ENCODE measurements around the gene HSPA4L.

HSPA4L gene

DNA sequence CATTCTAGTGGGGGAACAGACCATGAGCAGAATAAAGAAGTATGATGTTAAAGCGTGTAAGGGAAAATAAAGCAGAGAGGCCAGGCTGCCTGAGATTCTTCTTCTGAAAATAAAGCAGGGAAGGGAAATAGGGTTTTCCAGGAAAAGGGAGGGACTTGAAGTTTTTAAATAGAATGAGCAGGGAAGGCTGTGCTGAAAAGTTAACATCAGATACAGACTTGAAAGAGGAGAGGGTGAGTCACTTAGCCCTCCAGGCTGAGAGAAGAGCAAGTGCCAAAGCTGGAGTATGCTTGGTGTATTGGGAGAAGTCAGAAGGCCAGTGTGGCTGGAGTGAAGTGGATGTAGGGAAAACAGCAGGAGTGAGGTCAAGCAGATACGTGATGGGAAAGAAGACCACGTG is 88.6 kb downstream of the HSPA4L start:
- DNase-seq = no peak

DNA sequence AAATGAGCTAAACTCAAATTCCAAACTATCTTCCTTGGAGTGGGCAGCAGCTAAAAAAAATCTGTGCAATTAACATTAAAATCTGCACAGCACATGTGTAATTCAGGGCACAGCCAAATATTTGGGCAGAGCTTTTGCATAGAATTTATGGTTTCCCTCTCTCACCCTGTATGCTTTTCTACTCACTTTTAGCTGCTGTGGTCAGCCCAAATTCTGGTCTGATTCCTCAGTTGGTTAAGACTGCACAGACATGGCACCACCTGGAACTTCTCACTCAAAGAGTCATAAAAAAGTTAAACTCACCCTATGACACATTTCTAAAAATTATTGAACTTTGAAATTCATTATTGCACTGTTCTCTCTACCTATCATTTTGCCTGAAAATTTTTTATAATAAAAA is 93.7 kb downstream of the HSPA4L start:
- DNase-seq = no peak

DNA sequence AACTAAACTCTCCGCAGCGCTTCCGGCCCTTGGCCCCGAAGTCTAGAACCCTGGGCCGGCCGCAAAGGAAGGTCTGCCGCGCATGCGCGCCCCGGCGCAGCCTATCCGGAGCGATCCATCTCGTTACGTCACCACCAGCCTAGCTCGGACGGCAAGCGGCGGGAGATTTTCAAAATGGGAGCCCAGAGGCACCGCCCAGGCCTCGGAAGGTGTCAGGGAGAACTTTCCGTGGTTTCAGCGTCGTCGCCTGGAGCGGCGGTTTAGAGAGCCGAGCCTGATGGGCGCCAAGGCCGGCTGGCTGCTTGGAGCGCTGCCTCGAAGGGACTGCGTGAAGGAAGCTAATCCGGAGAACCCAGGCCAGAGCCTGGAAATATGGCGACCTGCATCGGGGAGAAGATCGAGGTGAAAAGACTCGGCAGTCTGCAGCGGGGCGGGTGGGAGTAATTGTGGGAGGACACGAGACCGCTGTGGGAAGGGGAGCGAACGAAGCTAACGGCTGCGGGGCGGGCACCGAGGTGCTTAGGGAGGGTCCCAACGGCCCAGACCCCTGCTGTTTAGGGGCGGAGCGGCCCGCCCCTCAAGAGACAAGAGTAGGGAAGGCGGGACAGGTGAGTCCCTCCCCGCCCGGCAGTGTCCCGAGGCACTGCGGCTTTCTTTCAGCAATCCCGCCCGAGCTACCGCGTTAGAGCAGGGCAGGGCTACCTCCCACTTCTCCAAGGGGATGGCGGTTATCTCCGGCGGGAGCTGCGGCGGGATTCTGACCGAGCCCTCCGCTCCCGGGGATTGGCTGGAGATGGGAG is 98.8 kb downstream of the HSPA4L start, which contains the start of gene PLK4:
Gene PLK4 (plus strand): TSS at position 131 of the 800 bp plus-strand sequence. CDS start 242 bp downstream, at position 373.
- DNase-seq = peak; percentile 86

DNA sequence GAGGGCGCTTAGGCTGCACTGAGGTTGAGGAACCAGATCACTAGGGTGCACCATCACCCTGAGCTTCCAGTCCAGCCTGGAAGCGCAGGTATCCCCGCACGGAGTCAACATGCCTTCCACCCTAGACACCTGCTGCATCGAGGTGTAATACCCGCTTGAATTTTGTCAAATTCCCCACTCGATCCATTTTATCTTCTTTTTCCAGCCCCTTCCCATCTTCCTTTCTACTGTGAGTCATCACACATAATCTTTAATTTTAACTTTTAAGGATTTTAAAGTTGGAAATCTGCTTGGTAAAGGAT is 99.4 kb downstream of the HSPA4L start:
- DNase-seq = no peak

DNA sequence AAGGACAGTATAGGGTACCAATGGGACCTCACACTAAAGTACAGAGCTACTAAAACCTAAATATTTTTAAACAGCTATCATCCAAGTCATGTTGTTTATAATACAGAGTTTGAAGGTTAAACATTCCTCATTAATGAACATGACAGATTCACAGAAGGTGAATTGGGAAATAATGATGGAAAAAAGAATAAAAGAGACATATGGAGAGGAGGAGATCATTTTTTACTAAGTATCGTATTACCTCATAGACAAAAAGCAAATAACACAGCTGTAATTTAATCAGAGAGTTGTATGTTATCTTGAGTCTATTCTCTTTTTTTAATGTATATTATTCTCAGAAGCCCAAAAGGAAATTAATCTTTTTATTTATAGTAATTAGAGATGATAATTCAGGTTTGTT is 106.4 kb downstream of the HSPA4L start:
- peak; percentile 20 for DNase-seq

DNA sequence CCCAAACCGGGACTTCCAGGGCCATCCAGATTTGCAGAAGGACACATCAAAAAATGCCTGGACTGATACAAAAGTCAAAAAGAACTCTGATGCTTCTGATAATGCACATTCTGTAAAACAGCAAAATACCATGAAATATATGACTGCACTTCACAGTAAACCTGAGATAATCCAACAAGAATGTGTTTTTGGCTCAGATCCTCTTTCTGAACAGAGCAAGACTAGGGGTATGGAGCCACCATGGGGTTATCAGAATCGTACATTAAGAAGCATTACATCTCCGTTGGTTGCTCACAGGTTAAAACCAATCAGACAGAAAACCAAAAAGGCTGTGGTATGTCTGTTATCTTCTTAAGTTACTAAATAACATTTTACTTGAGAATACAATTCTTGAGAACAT is 107.8 kb downstream of the HSPA4L start:
- no peak for DNase-seq
